HL-60 (cell line): Measurements from ENCODE around the gene DLK1.

Experiments used
- CTCF ChIP-seq: IDR thresholded peaks from one replicate; pipeline ENCODE4 v1.5.1; 2011; ENCODE audit warnings: low read length, control low read depth, inconsistent platforms; ENCODE audit not compliant: insufficient read depth
- REST ChIP-seq: IDR thresholded peaks from 2 replicates; pipeline ENCODE4 v1.6.1; 2012; ENCODE audit warnings: low read depth; ENCODE audit not compliant: insufficient replicate concordance

GRCh38 chr14:100727086-100727872 is 587 bp downstream of the DLK1 start:
- TF ChIP-seq CTCF (no peak), REST (no peak)
